ENCODE measurements around the gene COL9A3.

- TF ChIP-seq SP1 (IDR thresholded peaks at IDR 0.05; ENCODE audit: low read depth, low read length) (no peak), BACH1 (IDR thresholded peaks at IDR 0.05; ENCODE audit: low read length) (no peak), CTCF (IDR thresholded peaks at IDR 0.05; ENCODE audit: control extremely low read depth in 1 of 3, insufficient read depth in 1 of 3, low read depth in 1 of 3, low read length in 3 of 3) (no peak), BRCA1 (IDR thresholded peaks at IDR 0.05; ENCODE audit: low read depth, low read length) (no peak), EP300 (IDR thresholded peaks at IDR 0.05; ENCODE audit: borderline replicate concordance in 1 of 2, low read depth in 2 of 2, low read length in 2 of 2) (no peak), EZH2 (IDR thresholded peaks at IDR 0.05; ENCODE audit: low read depth, low read length, severe bottlenecking) (no peak), RBBP5 (IDR thresholded peaks at IDR 0.05; ENCODE audit: borderline replicate concordance, low read depth, low read length) (no peak), POU5F1 (IDR thresholded peaks at IDR 0.05; ENCODE audit: low read depth, low read length) (no peak), ATF3 (IDR thresholded peaks at IDR 0.05; ENCODE audit: insufficient read depth, low read depth, low read length) (no peak), POLR2A (IDR thresholded peaks at IDR 0.05; ENCODE audit: control extremely low read depth in 1 of 2, low read depth in 2 of 2, low read length in 2 of 2) (no peak)
These were observed 28.7 kb downstream of the COL9A3 start for GRCh38 chr20:62845416-62846160.

Measured in H1 (cell line).